GM21381 (cell line): Measurements from ENCODE around the gene BMPR1A.
"Not testable (repeated sequence)": the region's sequence is repeated elsewhere in the genome, so short reads cannot be mapped to it uniquely, and the experiment has no call there.

Experiments
- ATAC-seq: cut with Tn5 transposase; IDR thresholded peaks from one replicate; pipeline ENCODE4 v1.9.1; 2021; ENCODE audit warnings: mild to moderate bottlenecking, moderate library complexity; ENCODE audit not compliant: unreplicated experiment

BMPR1A gene

DNA sequence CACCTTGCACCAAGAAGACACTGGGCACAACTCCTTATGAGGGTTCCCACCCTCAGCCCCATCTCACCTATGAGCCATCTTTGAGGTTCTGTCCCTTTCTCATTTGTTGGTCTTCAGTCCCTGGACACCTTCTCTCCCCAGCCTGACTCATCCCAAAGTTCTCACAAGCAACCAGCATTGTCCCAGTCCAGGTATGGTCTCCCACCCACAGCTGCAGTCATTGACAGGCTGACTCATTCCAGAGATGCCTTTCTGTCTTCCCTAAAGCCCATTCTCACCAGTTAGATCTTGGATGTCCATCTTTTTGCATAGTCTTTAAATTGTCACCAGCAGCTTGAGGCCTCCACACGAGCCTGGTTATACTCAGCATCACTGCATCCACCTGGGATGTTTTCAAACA is 26.7 kb upstream of the BMPR1A start:
- no peak for ATAC-seq

- ATAC-seq, result no peak
Measured at GRCh38 chr10:86730227-86730626, 26.2 kb upstream of the BMPR1A start.

DNA sequence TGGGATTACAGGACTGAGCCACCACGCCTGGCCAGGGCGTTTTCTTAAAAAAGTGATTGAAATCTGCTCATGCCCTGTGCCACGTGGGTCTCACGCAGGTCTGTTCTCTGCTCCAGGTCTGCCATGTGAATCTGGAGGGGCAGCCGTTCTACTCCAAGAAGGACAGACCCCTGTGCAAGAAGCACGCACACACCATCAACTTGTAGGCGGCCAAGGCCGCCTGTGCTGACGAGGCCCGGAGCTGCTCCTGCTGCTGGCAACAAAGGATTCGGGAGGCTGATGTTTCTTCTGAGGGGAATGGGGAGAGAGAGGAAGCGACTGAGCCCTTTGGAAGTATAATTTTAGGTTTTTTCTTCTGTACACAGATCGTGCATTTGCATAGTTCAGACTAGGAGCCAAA is 23.6 kb upstream of the BMPR1A start:
- no peak for ATAC-seq

DNA sequence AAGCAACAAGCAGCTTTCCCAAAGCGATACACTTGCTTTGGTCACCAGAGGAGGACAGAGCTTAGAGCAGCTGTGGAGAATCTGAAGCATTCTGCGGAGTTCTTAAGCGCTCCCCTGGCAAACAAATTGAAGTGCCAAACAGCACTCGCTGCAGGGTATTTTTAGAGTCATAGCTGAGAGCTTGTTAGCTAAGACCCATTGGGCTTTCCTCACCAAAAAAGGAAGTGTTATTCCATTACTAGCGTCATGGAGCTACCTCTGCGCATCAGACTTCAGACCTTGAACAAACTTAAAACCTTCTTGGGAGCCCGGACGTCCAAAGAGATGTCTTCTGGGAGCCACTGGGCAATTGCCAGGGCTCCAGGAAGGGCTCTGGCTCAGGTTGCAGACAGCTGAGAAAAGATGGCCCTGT is 23.2 kb upstream of the BMPR1A start:
- ATAC-seq, result no peak

DNA sequence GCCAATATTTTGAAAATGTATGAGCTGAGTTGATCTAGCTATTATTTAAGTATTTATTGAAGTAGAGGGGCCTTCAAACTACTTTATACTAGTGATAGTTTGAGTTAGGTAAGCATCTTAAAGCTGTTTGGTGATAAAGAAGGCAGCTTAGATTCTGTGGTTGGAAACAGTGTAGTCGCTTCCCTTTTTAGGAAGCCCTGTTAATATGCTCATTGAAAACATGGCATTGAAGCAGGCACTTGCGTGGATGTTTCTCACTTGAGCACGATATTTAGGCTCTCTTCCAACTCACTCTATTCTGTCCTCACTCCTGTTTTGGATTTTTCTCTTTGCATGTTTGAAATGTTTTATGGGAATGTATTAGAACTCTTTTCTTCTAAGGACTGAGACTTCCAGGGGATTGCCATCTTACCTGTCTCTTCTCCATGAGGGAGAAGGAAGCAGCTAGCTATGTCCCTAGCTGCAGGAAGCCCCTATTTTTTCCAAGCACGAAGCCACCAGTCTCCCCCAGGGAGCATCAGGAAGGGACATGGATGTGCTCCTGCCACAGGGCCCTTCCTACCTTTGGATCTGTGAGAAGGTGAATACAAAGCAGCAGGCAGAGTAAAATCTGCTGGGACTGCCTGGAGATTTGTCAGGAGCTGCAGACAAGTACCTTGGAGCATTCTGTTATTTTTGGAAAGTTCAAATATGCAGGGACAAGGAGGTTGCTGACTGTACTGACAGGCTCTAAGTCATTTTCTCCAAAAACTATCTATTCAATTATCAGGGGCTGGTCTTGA is 22.0 kb upstream of the BMPR1A start:
- no peak for ATAC-seq

DNA sequence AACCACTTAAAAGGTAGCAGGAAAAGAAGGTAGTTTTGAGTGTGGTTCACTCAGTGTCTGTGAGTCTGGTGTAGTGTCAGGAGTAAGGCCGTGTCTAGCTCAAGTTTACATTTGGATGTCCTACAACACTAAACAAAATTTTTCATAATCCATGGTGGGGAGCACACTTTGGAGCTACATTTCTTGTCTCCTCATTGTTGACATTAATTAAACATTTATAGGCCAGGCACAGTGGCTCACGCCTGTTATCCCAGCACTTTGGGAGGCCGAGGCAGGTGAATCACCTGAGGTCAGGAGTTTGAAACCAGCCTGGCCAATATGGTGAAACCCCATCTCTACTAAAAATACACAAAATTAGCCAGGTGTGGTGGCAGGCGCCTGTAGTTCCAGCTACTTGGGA is 21.1 kb upstream of the BMPR1A start:
- ATAC-seq, result not testable (repeated sequence)

GRCh38 chr10:86742230-86742629 is 14.2 kb upstream of the BMPR1A start:
- ATAC-seq, result no peak

GRCh38 chr10:86744067-86744725 is 12.2 kb upstream of the BMPR1A start:
- ATAC-seq, result no peak

- ATAC-seq, result no peak
Measured at GRCh38 chr10:86747796-86748581, 8.4 kb upstream of the BMPR1A start.

DNA sequence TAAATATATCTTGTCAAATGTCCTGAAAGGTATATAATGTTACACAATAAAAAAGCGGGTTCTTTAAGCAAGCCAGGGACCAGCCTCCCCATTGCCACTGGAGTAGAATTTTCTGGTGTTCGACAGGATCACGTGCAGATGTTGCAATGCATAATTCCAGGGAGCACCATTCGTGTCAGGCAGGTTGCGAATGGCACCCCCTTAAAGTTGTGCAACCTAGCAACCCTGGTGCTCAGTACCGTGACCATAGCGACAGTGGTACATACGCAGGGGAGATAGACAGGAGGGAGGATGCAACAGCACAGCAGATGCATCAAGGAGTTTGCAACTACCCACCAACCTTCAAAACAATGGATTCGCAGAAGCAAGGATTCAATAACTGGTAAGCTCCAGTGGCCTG is 6.6 kb upstream of the BMPR1A start:
- no peak for ATAC-seq

DNA sequence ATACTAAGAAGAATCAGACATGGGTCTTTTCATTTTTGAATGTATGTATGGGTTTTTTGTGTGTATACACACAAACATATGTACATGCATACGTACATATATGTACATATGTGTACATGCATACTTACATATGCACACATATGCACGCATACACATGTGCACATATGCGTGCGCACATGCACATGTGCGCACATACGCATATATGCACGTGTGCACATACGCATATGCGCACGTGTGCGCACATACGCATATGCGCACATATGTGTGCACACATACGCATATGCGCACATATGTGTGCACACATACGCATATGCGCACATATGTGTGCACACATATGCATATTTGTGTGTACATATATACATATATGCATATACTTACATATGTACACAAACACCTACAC is 4.9 kb upstream of the BMPR1A start:
- no peak for ATAC-seq

DNA sequence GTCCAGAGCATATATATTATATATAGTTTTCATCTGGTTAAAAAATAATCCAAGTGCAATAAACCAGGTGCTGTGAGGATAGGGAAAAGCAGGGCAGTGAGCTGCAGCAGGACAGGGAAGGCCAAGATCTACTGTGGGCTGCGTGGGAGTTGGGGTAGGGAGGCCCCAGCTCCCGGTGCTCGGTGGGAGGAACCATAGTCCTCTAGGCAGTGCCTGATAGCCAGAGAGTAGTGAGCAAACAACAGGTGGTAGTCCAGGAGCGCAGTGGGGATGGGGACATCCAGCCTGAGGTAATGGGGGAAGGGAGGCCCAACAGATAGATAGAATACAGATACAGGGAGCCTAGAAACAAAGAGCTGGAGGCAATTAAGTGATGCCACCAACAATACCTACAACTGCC is 4.1 kb upstream of the BMPR1A start:
- no peak for ATAC-seq

DNA sequence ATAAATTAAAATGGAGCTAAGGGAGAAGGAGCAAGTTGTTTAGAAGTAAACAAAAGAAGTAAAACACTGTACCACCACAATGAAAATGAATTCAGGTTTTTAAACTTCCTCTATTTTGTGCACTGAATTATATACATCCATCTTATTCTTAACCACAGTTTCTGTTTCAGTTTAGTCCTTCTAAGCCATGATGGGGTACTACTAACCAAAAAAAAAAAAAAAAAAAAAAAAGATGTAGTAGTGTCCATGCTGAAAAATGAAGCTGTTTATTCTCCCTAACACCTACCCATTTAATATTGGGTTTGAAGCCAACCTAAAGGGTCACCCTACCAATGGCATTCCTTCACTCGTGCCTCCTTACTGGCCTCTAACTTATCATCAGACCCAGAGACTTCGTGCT is 3.4 kb upstream of the BMPR1A start:
- no peak for ATAC-seq

DNA sequence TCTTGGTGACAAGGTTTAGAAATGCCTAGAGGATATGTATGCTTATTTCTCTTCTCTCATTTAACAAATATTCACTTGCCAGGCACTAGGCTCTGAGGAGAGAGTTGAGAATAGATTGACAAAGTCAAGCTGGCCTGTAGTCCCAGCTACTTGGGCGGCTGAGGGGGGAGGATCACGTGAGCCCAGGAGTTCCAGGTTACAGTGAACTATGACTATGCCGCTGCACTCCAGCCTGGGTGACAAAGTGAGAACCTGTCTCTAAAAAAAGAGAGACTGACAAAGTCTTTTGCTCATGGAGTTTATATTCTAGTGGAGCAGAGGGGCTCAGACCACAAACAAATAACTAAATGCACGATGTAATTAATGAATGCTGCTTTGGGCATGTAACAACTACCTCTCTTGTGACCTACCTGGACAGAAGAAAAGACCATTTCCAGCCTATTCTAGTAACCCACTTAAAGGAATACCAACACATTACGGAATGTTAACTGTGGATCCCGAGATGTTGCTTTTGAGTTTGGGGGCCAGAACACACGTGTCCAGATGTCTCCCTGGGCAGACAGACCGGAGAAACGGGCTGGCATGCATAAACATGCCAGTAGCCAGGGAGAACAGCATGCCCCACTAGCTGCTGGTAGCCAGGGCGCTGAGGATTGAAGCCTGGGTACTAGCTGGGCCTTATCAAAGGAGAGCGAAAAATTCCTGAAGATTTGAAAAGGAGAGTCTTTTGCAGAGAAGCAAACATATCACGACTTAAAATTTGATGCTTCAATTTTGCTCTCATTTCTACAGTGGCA is 2.6 kb upstream of the BMPR1A start:
- ATAC-seq, result no peak

DNA sequence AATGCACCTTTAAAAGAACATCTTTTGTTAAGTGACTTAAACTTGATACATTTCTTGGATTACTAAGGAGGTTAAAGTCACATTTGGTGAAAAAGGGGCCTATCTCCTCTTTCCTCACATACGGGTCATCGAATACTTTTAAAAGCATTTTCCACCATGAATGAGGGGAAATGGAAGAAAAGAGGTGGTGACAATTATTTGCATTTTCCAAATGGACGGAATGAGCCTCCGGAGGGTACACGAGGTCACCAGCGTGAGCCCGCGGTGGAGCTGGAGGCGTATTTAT is 1.0 kb upstream of the BMPR1A start:
- ATAC-seq, result no peak

DNA sequence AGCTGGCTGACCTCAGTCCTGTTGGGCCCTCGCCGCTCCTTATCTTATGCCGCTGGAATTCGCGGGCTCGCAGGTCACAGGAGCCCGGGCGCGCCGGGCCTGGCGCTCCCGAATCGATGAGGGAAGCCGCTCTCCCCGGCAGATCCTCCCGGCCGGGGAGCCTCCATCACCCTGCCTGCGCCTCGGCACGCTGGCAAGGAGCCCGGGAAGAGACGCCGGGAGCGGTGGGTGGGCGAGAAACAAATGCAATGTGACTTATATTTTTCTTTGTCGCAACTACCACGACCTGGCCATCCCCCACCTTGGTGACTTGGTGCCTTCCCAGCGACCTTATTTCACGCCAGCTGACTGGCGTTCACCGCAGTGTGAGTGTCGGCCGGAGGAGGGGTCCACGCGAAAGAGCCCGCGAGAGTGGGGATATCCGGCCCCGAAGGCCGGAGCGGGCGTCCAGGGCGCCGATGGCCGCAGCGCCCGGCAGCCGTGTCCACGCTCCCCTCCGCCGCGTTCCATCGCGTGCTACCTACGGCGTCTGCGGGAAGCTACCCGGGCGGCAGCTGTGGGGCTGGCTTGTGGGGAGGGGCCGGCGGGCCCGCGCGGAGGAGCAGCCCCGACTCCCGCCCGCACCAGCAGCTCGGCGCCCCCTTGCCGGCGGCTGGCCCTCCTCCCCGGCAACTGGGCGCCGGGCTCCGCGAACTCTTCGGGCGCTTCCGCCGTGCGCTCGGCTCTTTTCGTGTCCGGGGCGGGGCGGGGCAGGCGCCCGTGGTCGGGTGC is 494 bp upstream of the BMPR1A start:
- peak; percentile 82 for ATAC-seq

DNA sequence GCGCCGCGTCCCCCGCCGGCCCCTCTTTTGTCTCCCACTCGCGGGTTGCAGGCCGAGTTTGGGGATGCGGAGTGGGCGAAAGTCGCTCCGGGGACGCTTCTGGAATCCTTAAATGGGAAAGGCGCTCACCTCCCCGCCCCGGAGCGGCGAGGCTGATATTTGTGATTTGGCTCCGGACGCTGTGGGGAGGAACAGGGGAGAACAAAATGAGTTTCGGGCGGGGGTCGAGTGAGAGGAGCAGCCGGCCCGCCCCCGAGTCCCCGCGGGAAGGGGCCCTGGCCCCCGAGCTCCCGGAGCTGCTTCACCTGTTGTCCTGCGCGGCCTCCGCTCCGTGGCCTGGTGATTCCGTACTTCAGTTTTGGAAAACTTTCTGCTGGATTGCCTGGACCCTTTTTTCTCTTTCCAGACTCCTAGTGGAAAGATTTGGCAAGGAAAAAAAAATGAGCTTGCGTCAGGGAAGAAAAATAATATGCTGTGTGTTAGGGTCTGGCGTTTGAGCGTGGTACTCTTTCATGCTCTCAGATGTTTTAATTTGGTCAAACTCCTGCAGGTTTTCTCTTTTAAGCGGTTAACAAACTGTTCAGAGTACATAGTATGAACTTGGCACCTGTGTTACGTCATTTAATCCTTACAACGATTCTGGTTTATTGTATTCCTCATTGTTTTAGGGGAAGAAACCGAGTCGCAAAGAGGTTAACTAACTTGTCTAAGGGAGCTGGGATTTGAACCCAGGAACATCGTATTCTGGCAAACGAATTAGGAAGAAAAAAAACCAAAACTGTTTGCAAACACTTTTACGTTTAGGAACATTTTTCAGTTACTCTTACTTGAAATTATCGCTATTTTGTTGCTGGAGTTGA is 924 bp downstream of the BMPR1A start:
- no peak for ATAC-seq

- no peak for ATAC-seq
Measured at GRCh38 chr10:86758189-86759072, 2.0 kb downstream of the BMPR1A start.
